ENCODE results near the gene DGKH.

The DGKH gene

DNA sequence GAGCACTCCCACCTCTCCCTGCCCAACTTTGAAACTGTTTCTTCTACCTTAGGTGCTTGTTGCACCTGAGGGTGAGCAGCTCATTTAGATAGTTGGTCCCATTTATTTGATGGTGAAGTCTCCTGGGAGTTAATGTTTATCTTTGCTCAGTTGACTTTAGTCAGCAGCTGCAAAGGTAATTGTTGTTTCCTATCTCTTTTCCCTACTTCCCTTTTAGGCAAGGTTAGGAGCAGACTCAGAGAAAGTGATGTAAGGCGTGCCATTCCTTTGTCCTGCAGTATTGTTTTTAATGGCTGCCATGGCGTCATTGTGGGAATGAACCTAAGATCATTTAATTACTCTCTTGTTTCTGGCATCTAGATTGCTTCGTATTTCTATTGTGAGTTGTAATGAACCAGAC, 235.1 kb downstream of the DGKH start:
- no peak for DNase-seq

DNA sequence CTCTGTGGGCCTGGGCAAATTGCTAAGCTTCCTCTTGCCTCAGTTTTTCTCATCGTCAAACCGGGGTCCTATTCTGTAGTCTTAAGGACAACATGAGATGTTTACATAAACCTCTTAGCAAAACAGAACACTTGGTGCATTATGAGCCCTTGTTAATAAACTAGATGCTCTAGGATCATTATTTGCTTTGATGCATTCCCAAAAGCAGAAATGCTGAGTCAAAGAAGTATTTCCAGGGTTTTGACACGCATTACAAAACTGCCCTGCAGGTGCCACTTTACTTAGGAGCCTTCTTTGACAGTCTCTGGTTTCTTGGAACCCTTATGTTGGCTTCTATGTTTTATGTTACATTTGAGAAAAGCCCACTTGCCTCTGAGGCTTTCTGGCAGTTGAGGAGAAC, 235.6 kb downstream of the DGKH start:
- no peak for DNase-seq
